ENCODE results near the gene SMIM30. TPM values are rescaled to one million over a fixed set of nuclear protein-coding genes. Genes with fewer than 3 reads are reported as not detected.

SMIM30 gene
- polyA plus RNA-seq, 1 experiment, result 82.8 TPM

GRCh38 chr7:113113912-113114311, 4.4 kb downstream of the SMIM30 start:
- ChIA-PET POLR2A (no interaction called here), CTCF (interaction anchor here (0.9 kb wide), 1 partner anchor 584 kb away, joined by 3 read pairs; no protein-coding TSS in a partner anchor)
- H3K27me3 ChIP-seq (ENCODE audit: control insufficient read depth, insufficient read depth, low read length), result no peaks in the 10 kb centered on the region
- no peak for DNase-seq (ENCODE audit: low read depth, low spot score)
- no peak overlapping the region for H3K4me3 ChIP-seq (ENCODE audit: low read depth, low read length)
- TF ChIP-seq CTCF (IDR thresholded peaks at IDR 0.05; ENCODE audit: low read depth, low read length), result no peak
- no peak overlapping the region for H3K27ac ChIP-seq (ENCODE audit: low read depth, low read length)
- H3K9me3 ChIP-seq (ENCODE audit: control insufficient read depth, insufficient read depth, low read length), result no peaks in the 10 kb centered on the region

GRCh38 chr7:113109718-113110117, 8.6 kb downstream of the SMIM30 start:
- Histone ChIP-seq H3K27ac (ENCODE audit: low read depth, low read length) (no peak overlapping the region), H3K4me3 (ENCODE audit: low read depth, low read length) (no peak overlapping the region), H3K27me3 (ENCODE audit: control insufficient read depth, insufficient read depth, low read length) (no peaks in the 10 kb centered on the region), H3K9me3 (ENCODE audit: control insufficient read depth, insufficient read depth, low read length) (no peaks in the 10 kb centered on the region)
- ChIA-PET POLR2A (no interaction called here), CTCF (interaction anchor here (1.5 kb wide), 1 partner anchor 50 kb away, joined by 8 read pairs; no protein-coding TSS in a partner anchor)
- no peak for TF ChIP-seq CTCF (IDR thresholded peaks at IDR 0.05; ENCODE audit: low read depth, low read length)
- no peak for DNase-seq (ENCODE audit: low read depth, low spot score)

- ChIA-PET CTCF (interaction anchor here (3.5 kb wide), 1 partner anchor 59 kb away, joined by 12 read pairs; no protein-coding TSS in a partner anchor), POLR2A (no interaction called here)
- no peak overlapping the region for H3K4me3 ChIP-seq (ENCODE audit: low read depth, low read length)
- DNase-seq (ENCODE audit: low read depth, low spot score), result no peak
- no peaks in the 10 kb centered on the region for H3K27me3 ChIP-seq (ENCODE audit: control insufficient read depth, insufficient read depth, low read length)
- no peaks in the 10 kb centered on the region for H3K9me3 ChIP-seq (ENCODE audit: control insufficient read depth, insufficient read depth, low read length)
- TF ChIP-seq CTCF (IDR thresholded peaks at IDR 0.05; ENCODE audit: low read depth, low read length), result no peak
- no peak overlapping the region for H3K27ac ChIP-seq (ENCODE audit: low read depth, low read length)
These were observed 18.2 kb downstream of the SMIM30 start for GRCh38 chr7:113100121-113100603.

- DNase-seq (ENCODE audit: low read depth, low spot score), result no peak
- ChIA-PET CTCF (interaction anchor here (3.5 kb wide), 1 partner anchor 60 kb away, joined by 12 read pairs; no protein-coding TSS in a partner anchor), POLR2A (no interaction called here)
- Histone ChIP-seq H3K9me3 (ENCODE audit: control insufficient read depth, insufficient read depth, low read length) (no peaks in the 10 kb centered on the region), H3K27me3 (ENCODE audit: control insufficient read depth, insufficient read depth, low read length) (no peaks in the 10 kb centered on the region), H3K4me3 (ENCODE audit: low read depth, low read length) (no peak overlapping the region), H3K27ac (ENCODE audit: low read depth, low read length) (no peak overlapping the region)
- TF ChIP-seq CTCF (IDR thresholded peaks at IDR 0.05; ENCODE audit: low read depth, low read length), result no peak
These were observed 19.0 kb downstream of the SMIM30 start for GRCh38 chr7:113099284-113099919.

- H3K4me3 ChIP-seq (ENCODE audit: low read depth, low read length), result no peak overlapping the region
- no peak for TF ChIP-seq CTCF (IDR thresholded peaks at IDR 0.05; ENCODE audit: low read depth, low read length)
- H3K27me3 ChIP-seq (ENCODE audit: control insufficient read depth, insufficient read depth, low read length), result no peaks in the 10 kb centered on the region
- ChIA-PET CTCF (interaction anchor here (0.5 to 0.6 kb wide), 2 partner anchors 8 to 24 kb away, joined by 3 read pairs; partner anchors contain the start of genes GPR85 and SMIM30), POLR2A (no interaction called here)
- no peak overlapping the region for H3K27ac ChIP-seq (ENCODE audit: low read depth, low read length)
- DNase-seq (ENCODE audit: low read depth, low spot score), result no peak
- H3K9me3 ChIP-seq (ENCODE audit: control insufficient read depth, insufficient read depth, low read length), result no peaks in the 10 kb centered on the region
These were observed 23.7 kb downstream of the SMIM30 start for GRCh38 chr7:113094517-113095249.
